ENCODE results near the gene ARHGAP10. TPM values are rescaled to one million over a fixed set of nuclear protein-coding genes. Genes with fewer than 3 reads are reported as not detected.

ARHGAP10 gene
- total RNA-seq, 1 donor from 2014 or later, result 20.2 TPM

DNA sequence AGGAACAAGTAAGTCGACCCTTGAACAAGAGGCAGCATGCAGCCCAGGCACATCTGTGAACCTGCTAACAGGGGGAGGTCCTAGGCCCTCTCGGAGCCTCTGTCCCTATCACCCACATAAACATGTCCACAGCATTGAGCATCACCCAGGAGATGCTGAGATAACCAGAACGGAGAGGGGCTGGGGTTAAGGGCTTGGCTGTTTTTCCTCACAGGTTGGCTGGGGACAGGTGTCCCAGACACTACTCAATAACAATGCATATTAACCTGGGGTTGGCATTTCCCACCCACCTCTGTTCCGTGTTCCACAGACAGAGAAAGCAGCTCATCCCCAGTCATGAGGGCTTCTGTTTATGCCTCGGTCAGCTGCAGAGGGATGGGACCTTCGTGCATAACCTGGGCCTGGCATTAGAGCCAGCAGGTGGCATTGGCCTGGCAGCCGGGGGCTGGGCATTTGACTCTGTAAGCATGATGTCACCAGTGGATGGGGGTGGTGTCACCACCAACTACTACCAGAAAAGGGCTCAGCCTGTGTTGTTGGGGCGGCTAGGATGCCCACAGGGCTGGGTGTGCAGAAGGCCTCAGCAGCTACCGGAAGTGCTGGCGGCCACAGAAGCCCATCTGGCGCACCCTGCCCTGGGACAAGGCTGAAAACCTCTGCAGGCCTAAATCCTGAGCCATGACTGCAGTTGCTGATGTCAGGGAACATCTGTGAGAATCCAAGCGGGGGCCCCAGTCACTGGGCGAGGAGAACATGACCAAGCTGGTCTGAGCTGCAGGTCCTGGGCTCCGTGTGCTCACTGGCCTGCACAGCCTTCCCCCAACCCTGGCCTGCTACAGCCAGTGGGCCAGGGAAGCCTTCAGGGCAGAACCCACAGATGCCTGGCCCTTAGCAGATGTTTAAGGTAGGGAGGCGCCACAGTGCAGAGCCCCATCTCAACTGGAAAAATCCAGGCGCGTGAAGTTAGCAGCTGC lies 358.9 kb downstream of the ARHGAP10 start:
- TF ChIP-seq EZH2 (IDR thresholded peaks at IDR 0.05) (no peak), EZH2phosphoT487 (IDR thresholded peaks at IDR 0.05) (no peak), CTCF (IDR thresholded peaks at IDR 0.05) (no peak)
- Histone ChIP-seq H3K4me2 (no peak overlapping the region), H3K79me2 (ENCODE audit: low read depth) (no peaks in the 10 kb centered on the region), H3K4me1 (no peaks in the 10 kb centered on the region), H3K9me3 (ENCODE audit: low read depth) (no peaks in the 10 kb centered on the region), H2AFZ (replicated peaks) (no peak overlapping the region), H3F3A (ENCODE audit: low read depth) (no peaks in the 10 kb centered on the region), H4K20me1 (ENCODE audit: low read depth) (no peaks in the 10 kb centered on the region), H3K36me3 (no peaks in the 10 kb centered on the region), H3K27ac (no peak overlapping the region), H3K27me3 (no peaks in the 10 kb centered on the region), H3K9ac (no peak overlapping the region), H3K4me3 (no peak overlapping the region)
- Mint-ChIP-seq H3K4me1 (no peaks in the 10 kb centered on the region), H3K36me3 (no peaks in the 10 kb centered on the region), H3K27ac (no peak overlapping the region), H3K27me3 (ENCODE audit: insufficient read depth, low read depth) (no peaks in the 10 kb centered on the region), H3K9me3 (no peaks in the 10 kb centered on the region), H3K4me3 (no peak overlapping the region)
- DNase-seq (ENCODE audit: low spot score), result no peak

GRCh38 chr4:148091896-148092295 lies 360.0 kb downstream of the ARHGAP10 start:
- Mint-ChIP-seq H3K27ac (no peak overlapping the region), H3K36me3 (no peaks in the 10 kb centered on the region)
- TF ChIP-seq EZH2phosphoT487 (IDR thresholded peaks at IDR 0.05) (no peak), CTCF (IDR thresholded peaks at IDR 0.05) (no peak), EZH2 (IDR thresholded peaks at IDR 0.05) (no peak)

GRCh38 chr4:148092316-148093014 lies 360.6 kb downstream of the ARHGAP10 start:
- Histone ChIP-seq H3K36me3 (no peaks in the 10 kb centered on the region), H3K79me2 (ENCODE audit: low read depth) (no peaks in the 10 kb centered on the region), H3K27me3 (no peaks in the 10 kb centered on the region), H3K27ac (no peak overlapping the region), H3K9me3 (ENCODE audit: low read depth) (no peaks in the 10 kb centered on the region), H3K4me1 (no peaks in the 10 kb centered on the region), H4K20me1 (ENCODE audit: low read depth) (no peaks in the 10 kb centered on the region), H3F3A (ENCODE audit: low read depth) (no peaks in the 10 kb centered on the region), H3K4me2 (no peak overlapping the region), H3K9ac (no peak overlapping the region), H2AFZ (replicated peaks) (no peak overlapping the region), H3K4me3 (no peak overlapping the region)
- H3K36me3 Mint-ChIP-seq, result no peaks in the 10 kb centered on the region
- H3K4me1 Mint-ChIP-seq, result no peaks in the 10 kb centered on the region
- no peak overlapping the region for H3K4me3 Mint-ChIP-seq
- no peak overlapping the region for H3K27ac Mint-ChIP-seq
- H3K9me3 Mint-ChIP-seq, result no peaks in the 10 kb centered on the region
- no peak for TF ChIP-seq EZH2 (IDR thresholded peaks at IDR 0.05)
- TF ChIP-seq CTCF (IDR thresholded peaks at IDR 0.05), result no peak
- no peak for TF ChIP-seq EZH2phosphoT487 (IDR thresholded peaks at IDR 0.05)
- H3K27me3 Mint-ChIP-seq (ENCODE audit: insufficient read depth, low read depth), result no peaks in the 10 kb centered on the region
- DNase-seq (ENCODE audit: low spot score), result no peak

More at GRCh38 chr4:148091896-148092295, 360.0 kb downstream of the ARHGAP10 start:
- H4K20me1 ChIP-seq (ENCODE audit: low read depth), result no peaks in the 10 kb centered on the region
- no peak for DNase-seq (ENCODE audit: low spot score)
- no peaks in the 10 kb centered on the region for H3K36me3 ChIP-seq
- no peaks in the 10 kb centered on the region for H3K9me3 ChIP-seq (ENCODE audit: low read depth)
- H3F3A ChIP-seq (ENCODE audit: low read depth), result no peaks in the 10 kb centered on the region
- no peaks in the 10 kb centered on the region for H3K27me3 Mint-ChIP-seq (ENCODE audit: insufficient read depth, low read depth)
- no peak overlapping the region for H3K4me3 ChIP-seq
- no peaks in the 10 kb centered on the region for H3K27me3 ChIP-seq
- H3K4me1 Mint-ChIP-seq, result no peaks in the 10 kb centered on the region
- H3K27ac ChIP-seq, result no peak overlapping the region
- no peak overlapping the region for H3K4me3 Mint-ChIP-seq
- no peaks in the 10 kb centered on the region for H3K79me2 ChIP-seq (ENCODE audit: low read depth)
- no peaks in the 10 kb centered on the region for H3K4me1 ChIP-seq
- no peak overlapping the region for H3K9ac ChIP-seq
- H2AFZ ChIP-seq (replicated peaks), result no peak overlapping the region
- no peak overlapping the region for H3K4me2 ChIP-seq
- H3K9me3 Mint-ChIP-seq, result no peaks in the 10 kb centered on the region

Measured in neural progenitor cell (in vitro differentiated cells).